ENCODE results near the gene ARRB1. TPM values are rescaled to one million over a fixed set of nuclear protein-coding genes. Genes with fewer than 3 reads are reported as not detected.

ARRB1 gene
- total and polyA plus RNA-seq, 9 donors = 15.2 to 68.0 (median 27.2) TPM

- no peaks in the 10 kb centered on the region for H3K36me3 ChIP-seq
- TF ChIP-seq CTCF (IDR thresholded peaks at IDR 0.05) = no peak
- TF ChIP-seq EP300 (IDR thresholded peaks at IDR 0.05) = no peak
- H3K4me3 ChIP-seq = no peak overlapping the region
- no peaks in the 10 kb centered on the region for H3K27me3 ChIP-seq
- no peak for DNase-seq
- intact Hi-C loops (cut with DNase I) = loop anchor here in 3 of 4 donors (5.0 to 10.0 kb wide), 2 partner anchors 137 to 144 kb away; partner anchors contain the start of gene GDPD5 (in 1 of the 3)
- no peak overlapping the region for H3K27ac ChIP-seq
- H3K4me1 ChIP-seq (ENCODE audit: insufficient read depth) = no peaks in the 10 kb centered on the region
- no peaks in the 10 kb centered on the region for H3K9me3 ChIP-seq
- WGBS, 3 donors = 62 to 73% (median 67%) methylated on average over 3 of the region's 3 CpGs
Measured at GRCh38 chr11:75387736-75388294, 36.4 kb upstream of the ARRB1 start.

GRCh38 chr11:75386942-75387630 is 35.6 kb upstream of the ARRB1 start:
- intact Hi-C loops (cut with DNase I) = loop anchor here in 3 of 4 donors (5.0 to 10.0 kb wide), 2 partner anchors 138 to 145 kb away; partner anchors contain the start of gene GDPD5 (in 1 of the 3)
- H3K27me3 ChIP-seq = no peaks in the 10 kb centered on the region
- no peak overlapping the region for H3K27ac ChIP-seq
- H3K36me3 ChIP-seq = no peaks in the 10 kb centered on the region
- TF ChIP-seq CTCF (IDR thresholded peaks at IDR 0.05) (no peak), POLR2A (IDR thresholded peaks at IDR 0.05) (no peak), EP300 (IDR thresholded peaks at IDR 0.05) (no peak)
- H3K4me1 ChIP-seq (ENCODE audit: insufficient read depth) = no peaks in the 10 kb centered on the region
- no peaks in the 10 kb centered on the region for H3K9me3 ChIP-seq
- peak in 1 of 5 donors; percentile 9 for DNase-seq
- WGBS, 3 donors = 28 to 46% (median 32%) methylated on average over 3 of the region's 3 CpGs
- no peak overlapping the region for H3K4me3 ChIP-seq

GRCh38 chr11:75384438-75385080 is 33.1 kb upstream of the ARRB1 start:
- no peaks in the 10 kb centered on the region for H3K36me3 ChIP-seq
- WGBS, 3 donors = 18 to 23% (median 22%) methylated on average over 24 of the region's 24 CpGs
- H3K4me3 ChIP-seq = no peak overlapping the region
- peak; percentile 91 to 94 (median 91) for TF ChIP-seq CTCF (IDR thresholded peaks at IDR 0.05)
- TF ChIP-seq POLR2A (IDR thresholded peaks at IDR 0.05) = no peak
- no peaks in the 10 kb centered on the region for H3K4me1 ChIP-seq (ENCODE audit: insufficient read depth)
- no peak overlapping the region for H3K27ac ChIP-seq
- no peaks in the 10 kb centered on the region for H3K27me3 ChIP-seq
- intact Hi-C loops (cut with DNase I) = loop anchor here (1.0 to 10.0 kb wide), 7 partner anchors 52 to 148 kb away; partner anchors contain the start of gene GDPD5 (in 1 of the 4)
- peak; percentile 68 to 88 (median 82) for DNase-seq
- H3K9me3 ChIP-seq = no peaks in the 10 kb centered on the region

GRCh38 chr11:75383246-75383645 is 31.8 kb upstream of the ARRB1 start:
- Histone ChIP-seq H3K27me3 (no peaks in the 10 kb centered on the region), H3K4me3 (no peak overlapping the region), H3K27ac (no peak overlapping the region), H3K36me3 (no peaks in the 10 kb centered on the region), H3K9me3 (no peaks in the 10 kb centered on the region), H3K4me1 (ENCODE audit: insufficient read depth) (no peaks in the 10 kb centered on the region)
- intact Hi-C loops (cut with DNase I) = loop anchor here in 3 of 4 donors (5.0 to 10.0 kb wide), 3 partner anchors 51 to 142 kb away; partner anchors contain the start of gene GDPD5 (in 1 of the 3)
- WGBS, 3 donors = 83 to 85% (median 84%) methylated on average over 3 of the region's 3 CpGs
- DNase-seq = no peak
- TF ChIP-seq POLR2A (IDR thresholded peaks at IDR 0.05) (no peak), EP300 (IDR thresholded peaks at IDR 0.05) (no peak), CTCF (IDR thresholded peaks at IDR 0.05) (no peak)
